Measurements from ENCODE around the gene PLEKHA7. TPM values are rescaled to one million over a fixed set of nuclear protein-coding genes. Genes with fewer than 3 reads are reported as not detected.

The PLEKHA7 gene
- total and polyA plus RNA-seq, 4 donors: 10.1 to 21.8 (median 13.4) TPM

DNA sequence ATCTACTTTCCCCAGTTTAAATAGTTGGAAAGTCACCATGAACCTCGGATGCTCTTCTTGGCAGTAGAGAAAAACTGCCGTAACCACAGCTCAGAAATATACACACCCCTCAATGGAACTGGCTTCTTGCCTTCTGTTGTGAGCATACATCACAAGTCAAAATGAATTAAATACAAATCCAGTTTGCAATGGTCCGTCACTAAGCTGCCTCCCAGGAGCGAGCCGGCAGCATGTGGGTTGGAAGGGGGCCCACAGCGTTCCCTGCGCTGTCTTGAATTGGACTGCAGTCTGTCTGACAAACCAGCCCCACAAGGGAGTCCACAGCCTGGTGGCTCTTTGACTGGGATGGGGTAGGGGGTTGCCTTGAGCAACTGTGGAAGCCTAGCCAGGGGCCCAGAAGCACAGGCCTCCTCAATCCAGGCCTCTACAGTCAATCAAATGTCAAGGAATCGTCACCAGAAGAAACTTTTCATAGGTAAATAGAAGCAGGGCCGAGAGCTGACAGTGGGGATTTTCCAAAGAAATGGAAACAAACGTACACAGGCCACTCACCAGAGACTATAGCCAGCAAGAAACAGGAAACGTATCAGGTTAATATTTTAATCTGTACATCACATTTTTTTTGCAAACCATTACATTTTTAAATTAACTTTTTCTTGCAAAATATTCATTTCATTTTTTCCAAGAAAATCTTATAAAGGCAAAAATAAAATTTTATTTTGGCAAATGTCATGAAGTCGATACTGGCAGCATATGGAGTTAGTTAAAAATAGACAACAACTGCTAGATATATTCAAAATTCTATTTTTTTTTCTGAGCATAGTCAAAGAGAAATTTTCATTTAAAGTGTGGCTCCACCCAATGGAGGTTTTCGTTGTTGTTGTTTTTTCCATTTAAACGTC, 237.3 kb downstream of the PLEKHA7 start:
- 34% methylated on average over 7 of the region's 14 CpGs for WGBS (ENCODE audit: insufficient coverage)
- Histone ChIP-seq H3K27me3 (ENCODE audit: control insufficient read depth, insufficient read depth, low read length) (no peaks in the 10 kb centered on the region), H3K4me1 (ENCODE audit: control insufficient read depth, insufficient read depth, low read length) (peaks cover 22% of the 10 kb centered on the region), H3K9me3 (ENCODE audit: control insufficient read depth, insufficient read depth, low read length) (no peaks in the 10 kb centered on the region), H3K4me3 (ENCODE audit: low read depth, low read length) (no peak overlapping the region), H3K27ac (ENCODE audit: low read depth, low read length) (peak overlapping the region; percentile 61), H3K36me3 (ENCODE audit: control insufficient read depth, insufficient read depth, low read length) (peaks cover 19% of the 10 kb centered on the region)
- DNase-seq (ENCODE audit: low read depth in 4 of 6, low spot score in 6 of 6): peak in 5 of 6 donors; percentile 23 to 94 (median 57)

- H3K27ac ChIP-seq (ENCODE audit: low read depth, low read length): peak overlapping the region; percentile 61
- no peak for DNase-seq (ENCODE audit: low read depth in 4 of 6, low spot score in 6 of 6)
- WGBS (ENCODE audit: insufficient coverage): 93% methylated on average over 12 of the region's 16 CpGs
Measured at GRCh38 chr11:16775614-16776283, 238.5 kb downstream of the PLEKHA7 start.

DNA sequence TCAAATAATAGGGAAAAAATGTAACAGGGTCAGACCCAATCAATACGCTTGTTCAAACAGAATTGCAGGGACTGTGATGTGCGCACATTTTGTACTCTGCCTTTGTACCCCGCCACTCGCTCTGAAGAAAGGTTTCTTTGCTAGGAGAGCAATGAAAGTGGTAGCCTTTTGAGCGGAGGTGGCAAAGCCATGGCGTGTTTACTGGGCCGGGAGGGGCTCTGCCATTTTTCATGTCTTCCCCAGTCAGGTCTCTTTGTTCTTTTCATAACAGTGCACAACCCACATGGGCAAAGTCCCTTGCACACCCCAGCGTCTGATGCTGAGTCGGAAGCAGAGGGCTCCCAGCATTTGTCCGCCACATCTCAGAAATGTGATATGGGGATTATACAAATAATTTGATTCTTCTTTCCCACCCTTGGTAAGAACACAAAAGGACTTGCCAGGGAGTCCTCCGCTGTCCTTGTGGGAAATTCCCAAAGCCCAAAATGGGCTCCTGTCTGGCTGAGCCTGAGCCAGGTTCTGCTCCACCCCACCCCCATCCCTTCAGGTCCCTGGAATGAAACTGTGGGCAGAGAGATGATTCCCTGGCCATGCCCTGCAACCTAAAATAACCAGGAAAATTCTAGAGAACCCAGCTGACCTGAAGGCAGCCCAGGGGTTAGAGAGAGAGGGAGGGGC, 239.1 kb downstream of the PLEKHA7 start:
- Histone ChIP-seq H3K27me3 (ENCODE audit: control insufficient read depth, insufficient read depth, low read length) (no peaks in the 10 kb centered on the region), H3K4me1 (ENCODE audit: control insufficient read depth, insufficient read depth, low read length) (peaks cover 22% of the 10 kb centered on the region), H3K9me3 (ENCODE audit: control insufficient read depth, insufficient read depth, low read length) (no peaks in the 10 kb centered on the region), H3K36me3 (ENCODE audit: control insufficient read depth, insufficient read depth, low read length) (peaks cover 11% of the 10 kb centered on the region), H3K4me3 (ENCODE audit: low read depth, low read length) (no peak overlapping the region), H3K27ac (ENCODE audit: low read depth, low read length) (no peak overlapping the region)
- 66% methylated on average over 6 of the region's 11 CpGs for WGBS (ENCODE audit: insufficient coverage)
- peak in 1 of 6 donors; percentile 16 for DNase-seq (ENCODE audit: low read depth in 4 of 6, low spot score in 6 of 6)

More at GRCh38 chr11:16775614-16776283, 238.5 kb downstream of the PLEKHA7 start:
- Histone ChIP-seq H3K4me1 (ENCODE audit: control insufficient read depth, insufficient read depth, low read length) (peaks cover 22% of the 10 kb centered on the region), H3K9me3 (ENCODE audit: control insufficient read depth, insufficient read depth, low read length) (no peaks in the 10 kb centered on the region), H3K36me3 (ENCODE audit: control insufficient read depth, insufficient read depth, low read length) (peaks cover 14% of the 10 kb centered on the region), H3K27me3 (ENCODE audit: control insufficient read depth, insufficient read depth, low read length) (no peaks in the 10 kb centered on the region), H3K4me3 (ENCODE audit: low read depth, low read length) (no peak overlapping the region)

- no peak for DNase-seq (ENCODE audit: low read depth in 4 of 6, low spot score in 6 of 6)
- H3K27me3 ChIP-seq (ENCODE audit: control insufficient read depth, insufficient read depth, low read length): no peaks in the 10 kb centered on the region
- WGBS (ENCODE audit: insufficient coverage): 64% methylated on average over 8 of the region's 9 CpGs
- no peaks in the 10 kb centered on the region for H3K9me3 ChIP-seq (ENCODE audit: control insufficient read depth, insufficient read depth, low read length)
- H3K4me1 ChIP-seq (ENCODE audit: control insufficient read depth, insufficient read depth, low read length): peaks cover 22% of the 10 kb centered on the region
- H3K4me3 ChIP-seq (ENCODE audit: low read depth, low read length): no peak overlapping the region
- peaks cover 11% of the 10 kb centered on the region for H3K36me3 ChIP-seq (ENCODE audit: control insufficient read depth, insufficient read depth, low read length)
- no peak overlapping the region for H3K27ac ChIP-seq (ENCODE audit: low read depth, low read length)
Measured at GRCh38 chr11:16773981-16774935, 240.0 kb downstream of the PLEKHA7 start.

- Histone ChIP-seq H3K9me3 (ENCODE audit: control insufficient read depth, insufficient read depth, low read length) (no peaks in the 10 kb centered on the region), H3K36me3 (ENCODE audit: control insufficient read depth, insufficient read depth, low read length) (no peaks in the 10 kb centered on the region), H3K4me3 (ENCODE audit: low read depth, low read length) (no peak overlapping the region), H3K4me1 (ENCODE audit: control insufficient read depth, insufficient read depth, low read length) (peaks cover 22% of the 10 kb centered on the region), H3K27me3 (ENCODE audit: control insufficient read depth, insufficient read depth, low read length) (no peaks in the 10 kb centered on the region), H3K27ac (ENCODE audit: low read depth, low read length) (no peak overlapping the region)
- no peak for DNase-seq (ENCODE audit: low read depth in 4 of 6, low spot score in 6 of 6)
- 93% methylated on average over 2 of the region's 2 CpGs for WGBS (ENCODE audit: insufficient coverage)
Measured at GRCh38 chr11:16772141-16772512, 242.1 kb downstream of the PLEKHA7 start.

DNA sequence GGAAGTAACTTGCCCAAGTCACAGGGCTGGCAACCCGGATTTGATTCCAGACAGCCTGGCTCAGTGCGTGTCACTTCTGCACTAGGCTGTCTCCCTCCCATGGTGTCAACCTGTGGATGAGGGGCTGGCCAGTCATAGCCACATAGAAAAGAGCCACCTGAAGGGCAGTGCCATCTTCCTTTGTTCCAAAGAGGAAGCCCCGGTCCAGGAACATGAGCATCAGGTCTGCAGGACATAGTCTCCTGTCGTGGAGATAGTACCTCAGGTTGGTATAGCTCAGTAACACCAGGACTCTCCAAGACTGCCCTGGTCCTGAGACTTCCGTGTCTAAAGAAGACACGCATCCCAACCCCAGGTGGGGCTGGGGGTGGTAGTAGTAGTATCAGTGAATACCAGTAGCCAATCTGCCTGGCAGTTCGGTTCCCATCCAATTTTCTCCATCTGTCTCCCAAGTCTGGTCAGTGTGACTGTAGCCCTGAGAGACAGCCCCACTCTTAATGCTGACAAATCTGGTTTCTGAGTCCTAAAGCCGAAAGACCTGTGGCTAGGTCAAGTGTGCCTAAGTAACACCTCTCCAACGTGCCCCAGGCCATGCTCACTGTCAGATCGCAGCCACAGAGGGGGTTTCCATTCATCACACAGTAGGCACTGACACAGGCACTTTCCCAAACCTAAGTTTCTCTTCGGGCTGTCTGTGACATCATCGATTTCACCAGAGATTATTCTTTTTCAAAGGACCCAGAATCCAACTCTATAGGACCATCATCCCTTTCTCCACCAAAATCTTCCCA, 242.7 kb downstream of the PLEKHA7 start:
- Histone ChIP-seq H3K36me3 (ENCODE audit: control insufficient read depth, insufficient read depth, low read length) (no peaks in the 10 kb centered on the region), H3K4me3 (ENCODE audit: low read depth, low read length) (no peak overlapping the region)
- DNase-seq (ENCODE audit: low read depth in 4 of 6, low spot score in 6 of 6): no peak

GRCh38 chr11:16770016-16770415, 244.2 kb downstream of the PLEKHA7 start:
- Histone ChIP-seq H3K4me1 (ENCODE audit: control insufficient read depth, insufficient read depth, low read length) (peaks cover 8% of the 10 kb centered on the region), H3K4me3 (ENCODE audit: low read depth, low read length) (no peak overlapping the region), H3K36me3 (ENCODE audit: control insufficient read depth, insufficient read depth, low read length) (no peaks in the 10 kb centered on the region), H3K27me3 (ENCODE audit: control insufficient read depth, insufficient read depth, low read length) (no peaks in the 10 kb centered on the region), H3K9me3 (ENCODE audit: control insufficient read depth, insufficient read depth, low read length) (no peaks in the 10 kb centered on the region), H3K27ac (ENCODE audit: low read depth, low read length) (no peak overlapping the region)
- 79% methylated on average over 9 of the region's 11 CpGs for WGBS (ENCODE audit: insufficient coverage)
- no peak for DNase-seq (ENCODE audit: low read depth in 4 of 6, low spot score in 6 of 6)

More for the DNA sequence above, 242.7 kb downstream of the PLEKHA7 start:
- no peaks in the 10 kb centered on the region for H3K9me3 ChIP-seq (ENCODE audit: control insufficient read depth, insufficient read depth, low read length)
- WGBS (ENCODE audit: insufficient coverage): 92% methylated on average over 12 of the region's 12 CpGs
- H3K27me3 ChIP-seq (ENCODE audit: control insufficient read depth, insufficient read depth, low read length): no peaks in the 10 kb centered on the region
- no peak overlapping the region for H3K27ac ChIP-seq (ENCODE audit: low read depth, low read length)
- H3K4me1 ChIP-seq (ENCODE audit: control insufficient read depth, insufficient read depth, low read length): peaks cover 16% of the 10 kb centered on the region

- H3K27ac ChIP-seq (ENCODE audit: low read depth, low read length): no peak overlapping the region
- no peak overlapping the region for H3K4me3 ChIP-seq (ENCODE audit: low read depth, low read length)
- no peaks in the 10 kb centered on the region for H3K9me3 ChIP-seq (ENCODE audit: control insufficient read depth, insufficient read depth, low read length)
- no peaks in the 10 kb centered on the region for H3K27me3 ChIP-seq (ENCODE audit: control insufficient read depth, insufficient read depth, low read length)
- 89% methylated on average over 2 of the region's 4 CpGs for WGBS (ENCODE audit: insufficient coverage)
- DNase-seq (ENCODE audit: low read depth in 4 of 6, low spot score in 6 of 6): no peak
- H3K4me1 ChIP-seq (ENCODE audit: control insufficient read depth, insufficient read depth, low read length): peaks cover 4% of the 10 kb centered on the region
- no peaks in the 10 kb centered on the region for H3K36me3 ChIP-seq (ENCODE audit: control insufficient read depth, insufficient read depth, low read length)
Measured at GRCh38 chr11:16769386-16769785, 244.8 kb downstream of the PLEKHA7 start.
